B cell (primary cell): ENCODE measurements around the gene CBX7. TPM values are rescaled to one million over a fixed set of nuclear protein-coding genes. Genes with fewer than 3 reads are reported as not detected.

ENCODE experiments used
- ATAC-seq: fragments of 200-7000 bp; cut with Tn5 transposase; one replicate; pipeline ENCODE4 v1.10.0; 2021; ENCODE audit warnings: low read depth, mild to moderate bottlenecking, moderate number of reproducible peaks, moderate library complexity
- CTCF ChIA-PET: fragments of 350-600 bp; sonication (Branson Sonifier 250); formaldehyde crosslinking; loops from one replicate; lab custom pipeline; 2021; ENCODE audit warnings: antibody characterized with exemption, inconsistent platforms; lab: Charles Lee
- POLR2A ChIA-PET: fragments of 350-600 bp; sonication (Branson Sonifier 250); formaldehyde crosslinking; loops from one replicate; lab custom pipeline; 2021; ENCODE audit warnings: antibody characterized with exemption; lab: Charles Lee
- DNase-seq: peaks from one replicate; pipeline ENCODE4 v3.0.0; 2013
- H2AFZ ChIP-seq: 2 replicates; pipeline ENCODE4 v1.6.1; 2012; ENCODE audit warnings: mild to moderate bottlenecking, low read depth, low read length; ENCODE audit not compliant: insufficient read depth, poor library complexity, severe bottlenecking
- H3K27ac ChIP-seq, 2 donors: 1 replicate in 1 of 2; 2 replicates in 1 of 2; pipeline ENCODE4 v1.5.1; 2012 to 2013; ENCODE audit warnings: low read length in 2 of 2, mild to moderate bottlenecking in 2 of 2, moderate library complexity in 1 of 2
- H3K27me3 ChIP-seq, 4 experiments: fragments of 200-600 bp in 1 of 4; sonication (generic) in 1 of 4; replicated peaks in 1 of 4; 1 replicate in 2 of 4; 2 replicates in 2 of 4; pipeline versions ENCODE4 v1.6.1 to v1.7.0; 2013 to 2016; ENCODE audit warnings: low read length in 3 of 4, mild to moderate bottlenecking in 2 of 4, mixed read lengths in 1 of 4, moderate library complexity in 1 of 4; ENCODE audit not compliant: insufficient read depth in 4 of 4, control insufficient read depth in 3 of 4; ENCODE audit errors: control extremely low read depth in 1 of 4
- H3K36me3 ChIP-seq, 2 experiments: replicated peaks in 1 of 2; 1 replicate in 1 of 2; 2 replicates in 1 of 2; pipeline versions ENCODE4 v1.6.1 to v1.7.1; 2013; ENCODE audit warnings: low read length in 1 of 2; ENCODE audit not compliant: insufficient read depth in 2 of 2, control insufficient read depth in 1 of 2; ENCODE audit errors: control extremely low read depth in 1 of 2, extremely low read depth in 1 of 2
- H3K4me1 ChIP-seq, 2 donors: fragments of 200-600 bp in 1 of 2; sonication (generic) in 1 of 2; 1 replicate in 1 of 2; 2 replicates in 1 of 2; pipeline versions ENCODE4 v1.5.1 to v1.6.1; 2013 to 2017; ENCODE audit warnings: low read length in 2 of 2; ENCODE audit not compliant: control insufficient read depth in 2 of 2, insufficient read depth in 2 of 2
- H3K4me2 ChIP-seq: replicated peaks from 2 replicates; pipeline ENCODE3; 2012; ENCODE audit warnings: mild to moderate bottlenecking, low read depth, low read length; ENCODE audit not compliant: poor library complexity, severe bottlenecking
- H3K4me3 ChIP-seq, 5 experiments: fragments of 200-600 bp in 1 of 5; sonication (generic) in 1 of 5; 1 replicate in 3 of 5; 2 replicates in 2 of 5; pipeline versions ENCODE4 v1.5.1 to v1.7.0; 2011 to 2016; ENCODE audit warnings: low read length in 4 of 5, mild to moderate bottlenecking in 4 of 5, low read depth in 2 of 5, control low read depth in 1 of 5, moderate library complexity in 1 of 5; ENCODE audit not compliant: insufficient read depth in 1 of 5; ENCODE audit errors: control extremely low read depth in 1 of 5, extremely low read depth in 1 of 5
- H3K79me2 ChIP-seq: fragments of 200-600 bp; sonication (generic); one replicate; pipeline ENCODE4 v1.6.0; 2016; ENCODE audit warnings: low read length; ENCODE audit not compliant: control insufficient read depth, insufficient read depth
- H3K9ac ChIP-seq: fragments of 200-600 bp; sonication (generic); 2 replicates; pipeline ENCODE4 v1.6.1; 2017; ENCODE audit warnings: mild to moderate bottlenecking, low read length, moderate library complexity
- H3K9me3 ChIP-seq, 3 donors: one replicate each; pipeline versions ENCODE4 v1.6.1 to v1.7.1; 2013; ENCODE audit warnings: low read length in 2 of 3; ENCODE audit not compliant: control insufficient read depth in 2 of 3, insufficient read depth in 1 of 3; ENCODE audit errors: control extremely low read depth in 1 of 3
- H4K20me1 ChIP-seq: 2 replicates; pipeline ENCODE4 v1.6.0; 2012; ENCODE audit warnings: mild to moderate bottlenecking, low read length; ENCODE audit not compliant: insufficient read depth, control insufficient read depth, poor library complexity, severe bottlenecking
- H3K27ac Mint-ChIP-seq: one replicate; pipeline ENCODE4 v1.8.0; 2021; ENCODE audit warnings: mixed read lengths
- H3K27me3 Mint-ChIP-seq: one replicate; pipeline ENCODE4 v1.8.0; 2021; ENCODE audit warnings: mixed read lengths
- H3K4me1 Mint-ChIP-seq: one replicate; pipeline ENCODE4 v1.8.0; 2021; ENCODE audit warnings: mixed read lengths
- H3K4me3 Mint-ChIP-seq: one replicate; pipeline ENCODE4 v1.8.0; 2021; ENCODE audit warnings: mixed read lengths
- H3K9me3 Mint-ChIP-seq: one replicate; pipeline ENCODE4 v1.8.0; 2022; ENCODE audit warnings: mixed read lengths; ENCODE audit not compliant: insufficient read depth
- EZH2 ChIP-seq: IDR thresholded peaks from 2 replicates; pipeline ENCODE4 v1.6.1; 2012; ENCODE audit warnings: borderline replicate concordance, low read depth, mild to moderate bottlenecking, moderate library complexity, low read length; ENCODE audit not compliant: insufficient read depth, poor library complexity, severe bottlenecking
- WGBS: methylation state at CpG from one replicate; pipeline ENCODE4 v1.1.5; 2013; ENCODE audit warnings: missing lambda C conversion rate; ENCODE audit not compliant: insufficient coverage; 5-methylcytosine and 5-hydroxymethylcytosine counted together
- intact Hi-C: fragments of 100-400 bp; cut with micrococcal nuclease; formaldehyde crosslinking; loops from one replicate; pipeline ENCODE4 v1.10.0; 2022
- polyA plus RNA-seq: library from polyadenylated mRNA; depleted of rRNA; stranded (reverse); fragments of >200 nt; gene quantifications from 2 replicates; pipeline ENCODE4 v1.2.3, GENCODE V29; 2012
- total RNA-seq, 2 donors: library from RNA; stranded (reverse); fragments of 120-200 nt in 1 of 2; gene quantifications; 1 replicate in 1 of 2; 2 replicates in 1 of 2; pipeline versions ENCODE4 v1.2.3 to v1.2.4, GENCODE V29; 2013 to 2022
- TF ChIP-seq, protein P1 (sequence below): fragments of 200-600 bp; IDR thresholded peaks from one replicate; pipeline ENCODE4 v1.8.0; 2022; ENCODE audit warnings: antibody characterized with exemption, mild to moderate bottlenecking

The CBX7 gene
- total and polyA plus RNA-seq, 2 donors (not counting 1 experiment from before 2014, with no cell fraction given), result 83.6 to 141 TPM

- H3K4me3 Mint-ChIP-seq, result peak overlapping the region; percentile 90
- Histone ChIP-seq H3K9me3 (no peaks in the 10 kb centered on the region), H3K36me3 (peaks cover 0 to 22% of the 10 kb centered on the region in 2 experiments), H3K27ac (peak overlapping the region; percentile 91 to 97), H2AFZ (no peak overlapping the region), H3K4me3 (peak overlapping the region in 1 of 5 experiments; percentile 4), H3K4me1 (peaks cover 70 to 79% of the 10 kb centered on the region in 2 donors), H3K79me2 (peaks cover 85% of the 10 kb centered on the region), H3K9ac (peak overlapping the region; percentile 50), H4K20me1 (peaks cover 15% of the 10 kb centered on the region), H3K4me2 (peak overlapping the region; percentile 85), H3K27me3 (peaks cover 0 to 7% (median 5%) of the 10 kb centered on the region in 4 experiments)
- WGBS, result 76% methylated on average over 3 of the region's 9 CpGs
- H3K9me3 Mint-ChIP-seq, result no peaks in the 10 kb centered on the region
- ChIA-PET CTCF (interaction anchor here (0.8 to 2.1 kb wide), 8 partner anchors 13 to 279 kb away, joined by 3 to 8 read pairs (median 4); partner anchors contain the start of gene CBX6), POLR2A (interaction anchor here (0.6 to 1.9 kb wide), 3 partner anchors 106 to 896 kb away, joined by 3 to 17 read pairs (median 4); partner anchors contain the start of gene RPL3)
- intact Hi-C loops, result no loop called here
- peak; percentile 87 for DNase-seq
- peak overlapping the region; percentile 90 for H3K27ac Mint-ChIP-seq
- H3K27me3 Mint-ChIP-seq, result peaks cover 6% of the 10 kb centered on the region
- no peak for TF ChIP-seq EZH2
- TF ChIP-seq, protein P1, sequence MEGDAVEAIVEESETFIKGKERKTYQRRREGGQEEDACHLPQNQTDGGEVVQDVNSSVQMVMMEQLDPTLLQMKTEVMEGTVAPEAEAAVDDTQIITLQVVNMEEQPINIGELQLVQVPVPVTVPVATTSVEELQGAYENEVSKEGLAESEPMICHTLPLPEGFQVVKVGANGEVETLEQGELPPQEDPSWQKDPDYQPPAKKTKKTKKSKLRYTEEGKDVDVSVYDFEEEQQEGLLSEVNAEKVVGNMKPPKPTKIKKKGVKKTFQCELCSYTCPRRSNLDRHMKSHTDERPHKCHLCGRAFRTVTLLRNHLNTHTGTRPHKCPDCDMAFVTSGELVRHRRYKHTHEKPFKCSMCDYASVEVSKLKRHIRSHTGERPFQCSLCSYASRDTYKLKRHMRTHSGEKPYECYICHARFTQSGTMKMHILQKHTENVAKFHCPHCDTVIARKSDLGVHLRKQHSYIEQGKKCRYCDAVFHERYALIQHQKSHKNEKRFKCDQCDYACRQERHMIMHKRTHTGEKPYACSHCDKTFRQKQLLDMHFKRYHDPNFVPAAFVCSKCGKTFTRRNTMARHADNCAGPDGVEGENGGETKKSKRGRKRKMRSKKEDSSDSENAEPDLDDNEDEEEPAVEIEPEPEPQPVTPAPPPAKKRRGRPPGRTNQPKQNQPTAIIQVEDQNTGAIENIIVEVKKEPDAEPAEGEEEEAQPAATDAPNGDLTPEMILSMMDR, result no peak
- H3K4me1 Mint-ChIP-seq, result peaks cover 65% of the 10 kb centered on the region
- ATAC-seq, result peak; percentile 15
These were observed 3.5 kb downstream of the CBX7 start for GRCh38 chr22:39148727-39149535.
